ENCODE results near the gene DLG1.

DNA sequence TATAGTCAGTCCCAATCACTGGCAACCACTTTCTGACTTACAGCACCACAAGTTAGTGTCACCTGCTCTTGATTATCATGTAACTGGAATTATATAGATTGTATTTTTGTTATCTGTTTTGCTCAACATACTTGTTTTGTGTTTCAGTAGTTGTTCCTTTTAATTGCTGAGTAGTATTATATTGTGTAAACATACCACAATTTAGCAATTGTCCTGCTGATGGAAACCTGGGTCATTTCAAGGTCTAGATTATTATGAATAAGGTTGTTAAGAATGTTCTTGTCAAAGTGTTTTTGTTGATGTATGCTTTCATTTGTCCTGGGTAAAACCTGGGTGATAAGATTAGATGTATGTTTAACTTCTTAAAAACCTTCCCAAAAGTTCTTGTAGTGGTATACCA, 186.7 kb downstream of the DLG1 start:
- TF ChIP-seq, protein P1, sequence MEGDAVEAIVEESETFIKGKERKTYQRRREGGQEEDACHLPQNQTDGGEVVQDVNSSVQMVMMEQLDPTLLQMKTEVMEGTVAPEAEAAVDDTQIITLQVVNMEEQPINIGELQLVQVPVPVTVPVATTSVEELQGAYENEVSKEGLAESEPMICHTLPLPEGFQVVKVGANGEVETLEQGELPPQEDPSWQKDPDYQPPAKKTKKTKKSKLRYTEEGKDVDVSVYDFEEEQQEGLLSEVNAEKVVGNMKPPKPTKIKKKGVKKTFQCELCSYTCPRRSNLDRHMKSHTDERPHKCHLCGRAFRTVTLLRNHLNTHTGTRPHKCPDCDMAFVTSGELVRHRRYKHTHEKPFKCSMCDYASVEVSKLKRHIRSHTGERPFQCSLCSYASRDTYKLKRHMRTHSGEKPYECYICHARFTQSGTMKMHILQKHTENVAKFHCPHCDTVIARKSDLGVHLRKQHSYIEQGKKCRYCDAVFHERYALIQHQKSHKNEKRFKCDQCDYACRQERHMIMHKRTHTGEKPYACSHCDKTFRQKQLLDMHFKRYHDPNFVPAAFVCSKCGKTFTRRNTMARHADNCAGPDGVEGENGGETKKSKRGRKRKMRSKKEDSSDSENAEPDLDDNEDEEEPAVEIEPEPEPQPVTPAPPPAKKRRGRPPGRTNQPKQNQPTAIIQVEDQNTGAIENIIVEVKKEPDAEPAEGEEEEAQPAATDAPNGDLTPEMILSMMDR (conservative IDR thresholded peaks at IDR 0.05; ENCODE audit: low read depth, low read length) = no peak
- TF ChIP-seq EZH2 (IDR thresholded peaks at IDR 0.05; ENCODE audit: borderline replicate concordance, low read depth, low read length, poor library complexity, severe bottlenecking) = no peak
